Left lung (tissue), 10 donors: ENCODE results near the gene COL19A1. TPM values are rescaled to one million over a fixed set of nuclear protein-coding genes. Genes with fewer than 3 reads are reported as not detected.
"Not testable (repeated sequence)": the region's sequence is repeated elsewhere in the genome, so short reads cannot be mapped to it uniquely, and the experiment has no call there.

Source experiments
- ATAC-seq: fragments of 200-7000 bp; cut with Tn5 transposase; one replicate; pipeline ENCODE4 v1.9.1; 2020; ENCODE audit warnings: moderate library complexity
- DNase-seq, 4 donors: peaks; one replicate each; pipeline ENCODE4 v3.0.0-alpha.2; 2013 to 2020
- H3K27ac ChIP-seq, 2 donors: fragments of 200-600 bp; sonication (generic) in 1 of 2; one replicate each; pipeline versions ENCODE4 v1.5.0 to v1.8.0; 2020 to 2021
- H3K27me3 ChIP-seq, 2 donors: fragments of 200-600 bp; sonication (generic) in 1 of 2; one replicate each; pipeline versions ENCODE4 v1.5.0 to v1.8.0; 2020 to 2021
- H3K36me3 ChIP-seq, 2 donors: fragments of 200-600 bp; sonication (generic) in 1 of 2; one replicate each; pipeline versions ENCODE4 v1.5.0 to v1.8.0; 2020 to 2021
- H3K4me1 ChIP-seq, 2 donors: fragments of 200-600 bp; one replicate each; pipeline ENCODE4 v1.8.0; 2021
- H3K4me3 ChIP-seq, 2 donors: fragments of 200-600 bp; sonication (generic) in 1 of 2; one replicate each; pipeline versions ENCODE4 v1.5.0 to v1.8.0; 2020 to 2021; ENCODE audit warnings: mild to moderate bottlenecking in 1 of 2
- H3K9me3 ChIP-seq, 2 donors: fragments of 200-600 bp; sonication (generic) in 1 of 2; one replicate each; pipeline versions ENCODE4 v1.5.0 to v1.8.0; 2020 to 2021
- intact Hi-C, 2 donors: fragments of 100-400 bp; cut with DNase I; formaldehyde crosslinking; loops; one replicate each; pipeline versions ENCODE4 v1.11.2 to v1.14.2; 2022
- polyA plus RNA-seq, 6 donors: library from polyadenylated mRNA; unstranded; fragments of 120-200 nt; gene quantifications; one replicate each; pipeline ENCODE4 v1.2.1, GENCODE V29; 2013; ENCODE audit not compliant: insufficient read length in 6 of 6
- total RNA-seq, 2 donors: library from RNA; stranded (reverse); fragmentation: NEBNext Ultra II Directional; extraction: Animal tissue kit (Norgen Biotek cat#: 25700); gene quantifications; one replicate each; pipeline ENCODE4 v1.2.1, GENCODE V29; 2021
- TF ChIP-seq, protein P1 (sequence below), 2 donors: fragments of 200-600 bp; sonication (generic) in 1 of 2; IDR thresholded peaks; one replicate each; pipeline versions ENCODE4 v1.5.0 to v1.8.0; 2021; ENCODE audit warnings: antibody characterized with exemption in 2 of 2
- donor health status: DM: no; HTN: yes; CAD: no.
- donor health status: DM: no; HTN: no; CAD: no.

COL19A1 gene
- total and polyA plus RNA-seq, 8 donors, result 0.10 to 0.77 (median 0.70) TPM

DNA sequence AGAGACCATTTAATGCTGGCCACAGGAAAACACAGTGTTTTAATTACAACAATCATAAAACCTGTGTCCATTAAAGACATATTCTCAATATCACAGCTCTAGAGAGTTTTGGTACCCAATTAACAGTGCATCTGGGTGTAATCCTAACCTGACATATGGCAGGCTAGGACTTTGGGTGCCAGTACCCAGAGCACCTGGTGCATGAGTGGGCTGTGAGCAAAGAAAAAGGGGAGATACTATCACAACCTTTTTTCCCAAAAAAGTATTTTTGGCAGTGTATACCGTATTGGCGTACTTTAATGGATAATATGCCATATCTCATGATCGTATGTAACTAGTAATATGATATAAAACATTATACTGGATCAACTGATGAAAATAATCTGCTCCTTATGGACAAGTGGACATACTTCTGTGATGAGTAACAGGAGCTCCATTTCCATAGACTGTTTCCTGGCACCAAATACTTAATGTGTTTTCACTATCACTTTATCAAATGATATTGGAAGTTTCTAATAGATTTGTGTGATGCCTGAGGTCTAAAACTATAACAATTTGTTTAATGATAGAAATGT, 91.7 kb downstream of the COL19A1 start:
- Histone ChIP-seq H3K27me3 (no peaks in the 10 kb centered on the region), H3K36me3 (no peaks in the 10 kb centered on the region), H3K4me1 (no peaks in the 10 kb centered on the region), H3K27ac (no peak overlapping the region), H3K4me3 (no peak overlapping the region), H3K9me3 (no peaks in the 10 kb centered on the region)
- TF ChIP-seq, protein P1, sequence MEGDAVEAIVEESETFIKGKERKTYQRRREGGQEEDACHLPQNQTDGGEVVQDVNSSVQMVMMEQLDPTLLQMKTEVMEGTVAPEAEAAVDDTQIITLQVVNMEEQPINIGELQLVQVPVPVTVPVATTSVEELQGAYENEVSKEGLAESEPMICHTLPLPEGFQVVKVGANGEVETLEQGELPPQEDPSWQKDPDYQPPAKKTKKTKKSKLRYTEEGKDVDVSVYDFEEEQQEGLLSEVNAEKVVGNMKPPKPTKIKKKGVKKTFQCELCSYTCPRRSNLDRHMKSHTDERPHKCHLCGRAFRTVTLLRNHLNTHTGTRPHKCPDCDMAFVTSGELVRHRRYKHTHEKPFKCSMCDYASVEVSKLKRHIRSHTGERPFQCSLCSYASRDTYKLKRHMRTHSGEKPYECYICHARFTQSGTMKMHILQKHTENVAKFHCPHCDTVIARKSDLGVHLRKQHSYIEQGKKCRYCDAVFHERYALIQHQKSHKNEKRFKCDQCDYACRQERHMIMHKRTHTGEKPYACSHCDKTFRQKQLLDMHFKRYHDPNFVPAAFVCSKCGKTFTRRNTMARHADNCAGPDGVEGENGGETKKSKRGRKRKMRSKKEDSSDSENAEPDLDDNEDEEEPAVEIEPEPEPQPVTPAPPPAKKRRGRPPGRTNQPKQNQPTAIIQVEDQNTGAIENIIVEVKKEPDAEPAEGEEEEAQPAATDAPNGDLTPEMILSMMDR (IDR thresholded peaks at IDR 0.05), result no peak
- ATAC-seq (no peak), DNase-seq (no peak)
- intact Hi-C loops, result no loop called here

DNA sequence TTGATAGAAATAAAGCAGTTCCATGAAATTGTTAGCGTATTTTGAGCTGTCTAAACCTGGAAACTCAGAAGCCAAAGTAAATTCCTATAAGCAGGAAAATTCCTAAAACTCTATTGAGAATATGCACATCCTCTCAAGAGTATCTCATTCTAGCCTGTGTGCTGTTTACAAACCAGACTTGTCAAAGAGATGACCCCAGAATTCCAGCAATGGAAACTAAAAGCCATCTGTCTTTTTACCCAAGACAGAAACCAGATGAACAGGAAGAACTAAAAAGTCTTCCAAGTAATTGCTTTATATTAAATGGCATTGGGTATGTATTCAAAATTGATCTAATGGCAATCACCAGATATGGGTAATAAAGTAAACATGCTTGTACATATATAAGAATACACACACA, 92.6 kb downstream of the COL19A1 start:
- no peak overlapping the region for H3K27ac ChIP-seq
- no peaks in the 10 kb centered on the region for H3K36me3 ChIP-seq
- no peaks in the 10 kb centered on the region for H3K4me1 ChIP-seq
- DNase-seq (no peak), ATAC-seq (no peak)
- no peak overlapping the region for H3K4me3 ChIP-seq
- H3K9me3 ChIP-seq, result no peaks in the 10 kb centered on the region
- H3K27me3 ChIP-seq, result no peaks in the 10 kb centered on the region
- intact Hi-C loops, result no loop called here
- TF ChIP-seq, protein P1 (IDR thresholded peaks at IDR 0.05), result no peak

DNA sequence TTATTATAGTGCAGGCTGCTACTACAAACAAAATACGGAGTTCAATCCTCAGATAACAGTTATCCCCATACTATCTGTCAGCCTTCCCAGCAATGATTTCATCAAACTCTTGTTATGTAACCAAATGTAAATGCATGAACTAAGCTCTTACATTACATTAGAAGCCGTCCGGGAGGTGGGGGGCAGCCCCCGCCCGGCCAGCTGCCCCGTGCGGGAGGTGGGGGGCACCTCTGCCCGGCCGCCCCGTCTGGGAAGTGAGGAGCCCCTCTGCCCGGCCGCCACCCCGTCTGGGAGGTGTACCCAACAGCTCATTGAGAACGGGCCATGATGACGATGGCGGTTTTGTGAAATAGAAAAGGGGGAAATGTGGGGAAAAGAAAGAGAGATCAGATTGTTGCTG, 99.6 kb downstream of the COL19A1 start:
- H3K4me1 ChIP-seq, H3K36me3 ChIP-seq, ATAC-seq, H3K4me3 ChIP-seq, intact Hi-C loops, H3K27ac ChIP-seq, H3K27me3 ChIP-seq, H3K9me3 ChIP-seq, DNase-seq: not testable (repeated sequence)

DNA sequence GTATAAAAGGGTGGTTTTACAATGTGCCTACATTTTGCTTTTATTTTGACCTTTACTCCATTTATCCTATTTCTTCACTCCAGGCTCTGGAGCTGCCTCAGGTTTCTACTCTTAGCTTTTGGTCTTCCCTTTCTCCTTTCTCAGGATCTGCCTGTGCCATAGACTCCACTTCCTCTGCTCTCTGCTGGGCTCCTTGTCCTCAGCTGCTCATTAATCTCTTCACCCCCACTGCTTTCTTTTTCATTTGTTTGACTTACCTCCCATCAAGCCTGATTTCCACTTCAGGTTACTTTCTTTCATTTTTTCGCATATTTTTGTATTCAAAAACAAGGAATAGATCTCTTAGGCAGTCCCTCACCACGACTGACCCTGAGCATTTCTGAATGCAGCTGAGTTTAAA, 106.8 kb downstream of the COL19A1 start:
- no peak for DNase-seq
- no peak overlapping the region for H3K27ac ChIP-seq
- TF ChIP-seq, protein P1 (IDR thresholded peaks at IDR 0.05), result no peak
- H3K4me1 ChIP-seq, result no peaks in the 10 kb centered on the region
- H3K9me3 ChIP-seq, result no peaks in the 10 kb centered on the region
- intact Hi-C loops, result no loop called here
- H3K27me3 ChIP-seq, result no peaks in the 10 kb centered on the region
- no peaks in the 10 kb centered on the region for H3K36me3 ChIP-seq
- ATAC-seq, result no peak
- no peak overlapping the region for H3K4me3 ChIP-seq

DNA sequence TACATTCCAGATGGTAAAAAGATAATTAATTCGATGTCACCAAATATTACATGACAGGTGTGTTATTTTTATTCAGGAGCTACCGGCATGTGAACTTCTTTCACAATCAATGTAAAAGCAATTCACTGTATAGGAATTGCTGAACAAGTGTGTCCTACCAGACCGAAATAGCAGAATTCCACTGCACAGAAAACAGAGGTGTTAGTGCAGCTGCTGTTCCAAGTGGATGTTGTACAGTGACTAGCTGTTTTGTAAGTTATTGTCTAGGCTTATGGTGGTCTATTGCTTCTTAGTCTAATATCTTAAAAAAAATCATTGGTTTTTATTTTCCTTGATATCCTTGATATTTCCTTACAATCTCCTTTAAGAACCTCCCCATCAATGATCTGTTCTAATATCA, 107.4 kb downstream of the COL19A1 start:
- Histone ChIP-seq H3K36me3 (no peaks in the 10 kb centered on the region), H3K27me3 (no peaks in the 10 kb centered on the region), H3K4me3 (no peak overlapping the region), H3K4me1 (no peaks in the 10 kb centered on the region), H3K9me3 (no peaks in the 10 kb centered on the region), H3K27ac (no peak overlapping the region)
- ATAC-seq, result no peak
- TF ChIP-seq, protein P1 (IDR thresholded peaks at IDR 0.05), result no peak
- DNase-seq, result no peak
- intact Hi-C loops, result no loop called here

DNA sequence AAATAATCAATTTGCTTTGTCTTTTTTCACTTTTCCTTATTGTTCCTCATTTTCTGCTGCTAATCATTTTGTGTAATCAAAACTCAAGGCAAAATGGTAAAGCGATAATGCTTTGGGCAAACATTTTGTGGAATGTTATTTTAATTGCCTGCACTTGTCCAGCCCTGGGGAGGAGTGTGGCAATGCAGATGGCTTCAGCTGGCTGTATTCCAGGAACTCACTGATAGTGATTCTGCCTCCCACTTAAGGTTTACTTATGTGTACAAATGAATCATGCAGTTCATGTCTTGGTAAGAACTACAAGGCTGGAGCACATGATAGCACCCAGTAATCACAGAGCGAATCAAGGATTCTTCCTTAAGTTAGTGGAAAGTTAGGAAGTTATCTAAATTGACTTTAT, 107.8 kb downstream of the COL19A1 start:
- DNase-seq (no peak), ATAC-seq (peak; percentile 22)
- H3K36me3 ChIP-seq, result no peaks in the 10 kb centered on the region

More for the DNA sequence above, 107.8 kb downstream of the COL19A1 start:
- Histone ChIP-seq H3K4me1 (no peaks in the 10 kb centered on the region), H3K4me3 (no peak overlapping the region), H3K27me3 (no peaks in the 10 kb centered on the region), H3K27ac (no peak overlapping the region), H3K9me3 (no peaks in the 10 kb centered on the region)
- TF ChIP-seq, protein P1 (IDR thresholded peaks at IDR 0.05), result no peak
- intact Hi-C loops, result no loop called here
